Measurements from ENCODE around the gene NOBOX. TPM values are rescaled to one million over a fixed set of nuclear protein-coding genes. Genes with fewer than 3 reads are reported as not detected.
"Not testable (repeated sequence)": the region's sequence is repeated elsewhere in the genome, so short reads cannot be mapped to it uniquely, and the experiment has no call there.

The NOBOX gene
- total RNA-seq, 1 donor from 2014 or later = not detected

GRCh38 chr7:144355176-144355822 lies 48.2 kb downstream of the NOBOX start, which contains the start of gene ARHGEF5:
ARHGEF5 (plus strand) TSS chr7:144355402; CDS start chr7:144362670, 7,268 bp downstream.
- H3K4me1 ChIP-seq; H3K27ac ChIP-seq (replicated peaks); intact Hi-C loops (cut with micrococcal nuclease); DNase-seq; H3K9me3 ChIP-seq (replicated peaks); H3K27me3 ChIP-seq (ENCODE audit: low read depth); H3K36me3 ChIP-seq; H3K4me3 ChIP-seq: not testable (repeated sequence)

GRCh38 chr7:144351667-144352066 lies 51.8 kb downstream of the NOBOX start:
- H3K27ac ChIP-seq (replicated peaks); H3K9me3 ChIP-seq (replicated peaks); H3K27me3 ChIP-seq (ENCODE audit: low read depth); intact Hi-C loops (cut with micrococcal nuclease); H3K4me3 ChIP-seq; H3K4me1 ChIP-seq; DNase-seq; H3K36me3 ChIP-seq: not testable (repeated sequence)

- H3K36me3 ChIP-seq; intact Hi-C loops (cut with micrococcal nuclease); H3K27me3 ChIP-seq (ENCODE audit: low read depth); H3K4me3 ChIP-seq; DNase-seq; H3K27ac ChIP-seq (replicated peaks); H3K9me3 ChIP-seq (replicated peaks); H3K4me1 ChIP-seq: not testable (repeated sequence)
Measured at GRCh38 chr7:144348625-144349024, 54.9 kb downstream of the NOBOX start.

Other genes starting within 250 kb of the NOBOX start
- 0.16 TPM for gene CTAGE4, start 220.2 kb downstream of the NOBOX start, total RNA-seq
- gene ARHGEF35, start 207.9 kb downstream of the NOBOX start, total RNA-seq = 0.38 TPM
- not detected for gene OR2A42, start 164.1 kb downstream of the NOBOX start, total RNA-seq
- gene OR2A7, start 138.9 kb downstream of the NOBOX start, total RNA-seq = 0.16 TPM
- 0.08 TPM for gene CTAGE8, start 134.4 kb downstream of the NOBOX start, total RNA-seq
- not detected for gene OR2A1, start 91.3 kb downstream of the NOBOX start, total RNA-seq
- 0.80 TPM for gene ARHGEF5, start 48.3 kb downstream of the NOBOX start, total RNA-seq